Vagina (tissue), 2 donors: ENCODE measurements around the gene SLC9A9. TPM values are rescaled to one million over a fixed set of nuclear protein-coding genes. Genes with fewer than 3 reads are reported as not detected.

ENCODE experiments used
- DNase-seq, 2 donors: peaks; one replicate each; pipeline ENCODE4 v3.0.0-alpha.2; 2017; ENCODE audit errors: extremely low spot score in 2 of 2
- H3K27ac ChIP-seq: fragments of 200-600 bp; sonication (generic); one replicate; pipeline ENCODE4 v1.5.1; 2019
- H3K27me3 ChIP-seq: fragments of 200-600 bp; sonication (generic); one replicate; pipeline ENCODE4 v1.5.1; 2019
- H3K36me3 ChIP-seq, 2 donors: fragments of 200-600 bp; sonication (generic); one replicate each; pipeline ENCODE4 v1.5.1; 2017 to 2019
- H3K4me1 ChIP-seq: fragments of 200-600 bp; sonication (generic); one replicate; pipeline ENCODE4 v1.5.1; 2019
- H3K4me3 ChIP-seq, 2 donors: fragments of 200-600 bp; sonication (generic); 1 replicate in 1 of 2; 2 replicates in 1 of 2; pipeline ENCODE4 v1.5.1; 2016 to 2019
- H3K9me3 ChIP-seq: fragments of 200-600 bp; sonication (generic); one replicate; pipeline ENCODE4 v1.5.1; 2019
- CTCF ChIP-seq, 3 experiments: fragments of 450-650 bp in 2 of 3; fragments of 200-600 bp in 1 of 3; sonication (generic) in 1 of 3; IDR thresholded peaks; one replicate each; pipeline ENCODE4 v1.5.1; 2017 to 2019; ENCODE audit warnings: antibody characterized with exemption in 3 of 3, mild to moderate bottlenecking in 2 of 3, moderate library complexity in 2 of 3
- POLR2A ChIP-seq, 2 donors: fragments of 450-650 bp; IDR thresholded peaks; one replicate each; pipeline ENCODE4 v1.6.1; 2017; ENCODE audit warnings: antibody characterized with exemption in 2 of 2, mild to moderate bottlenecking in 2 of 2, moderate library complexity in 2 of 2
- POLR2AphosphoS5 ChIP-seq, 2 donors: sonication (generic); formaldehyde crosslinking; IDR thresholded peaks; one replicate each; pipeline ENCODE4 v1.9.0; 2017; ENCODE audit warnings: antibody characterized with exemption in 2 of 2, mild to moderate bottlenecking in 2 of 2, low read depth in 1 of 2; ENCODE audit not compliant: insufficient read depth in 1 of 2
- intact Hi-C: fragments of 100-400 bp; cut with DNase I; formaldehyde crosslinking; loops from one replicate; pipeline ENCODE4 v1.15.1; 2023
- total RNA-seq: library from RNA; depleted of rRNA; stranded (reverse); fragments of >200 nt; gene quantifications from one replicate; pipeline ENCODE4 v1.2.3, GENCODE V29; 2016

SLC9A9 gene
- total RNA-seq, 1 donor from 2014 or later = 30.7 TPM

DNA sequence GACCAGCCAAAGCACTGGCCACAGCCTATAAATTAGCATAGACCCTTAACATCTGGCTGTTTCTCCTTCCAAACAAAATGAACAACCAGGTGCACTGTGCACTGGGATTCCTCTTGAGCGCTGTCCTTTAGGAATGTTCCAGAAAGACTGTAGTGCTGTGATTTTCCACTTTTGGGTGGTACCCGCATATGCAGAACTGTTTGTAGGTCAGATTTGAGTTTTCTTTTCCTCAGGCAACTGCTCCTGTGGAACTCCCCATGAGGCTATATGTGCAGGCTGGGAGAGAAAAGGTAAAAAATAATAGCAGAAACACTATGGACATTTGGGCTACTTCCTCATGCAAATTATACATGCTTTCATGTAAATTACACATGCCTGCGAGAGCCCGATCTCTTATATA lies 589.6 kb downstream of the SLC9A9 start:
- H3K4me3 ChIP-seq = no peak overlapping the region
- H3K9me3 ChIP-seq = no peaks in the 10 kb centered on the region
- no peaks in the 10 kb centered on the region for H3K27me3 ChIP-seq
- no peak overlapping the region for H3K27ac ChIP-seq
- intact Hi-C loops = no loop called here
- no peaks in the 10 kb centered on the region for H3K4me1 ChIP-seq
- DNase-seq = no peak
- no peak for TF ChIP-seq POLR2AphosphoS5 (IDR thresholded peaks at IDR 0.05; ENCODE audit: insufficient read depth in 1 of 2, low read depth in 1 of 2)
- no peak for TF ChIP-seq POLR2A (IDR thresholded peaks at IDR 0.05)
- no peak for TF ChIP-seq CTCF (IDR thresholded peaks at IDR 0.05)
- no peaks in the 10 kb centered on the region for H3K36me3 ChIP-seq

DNA sequence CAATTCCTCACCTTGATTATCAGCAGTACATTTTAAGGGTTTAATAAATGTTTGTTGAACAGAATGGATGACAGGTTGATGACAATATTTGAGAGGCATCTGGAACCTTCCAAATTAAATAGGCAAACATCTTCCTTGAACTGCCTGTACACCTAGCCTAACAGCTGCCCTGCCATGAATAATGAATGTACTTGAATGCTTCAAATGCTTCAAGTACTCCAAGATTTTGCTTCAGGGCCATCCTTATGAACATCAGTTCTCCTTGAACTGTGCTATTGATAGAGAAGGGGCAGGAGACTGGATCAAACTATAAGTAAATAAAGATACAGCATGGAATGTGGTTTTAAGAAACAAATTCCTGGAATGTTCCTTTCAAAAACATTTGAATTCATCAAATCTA lies 591.9 kb downstream of the SLC9A9 start:
- Histone ChIP-seq H3K4me3 (no peak overlapping the region), H3K36me3 (no peaks in the 10 kb centered on the region), H3K4me1 (no peaks in the 10 kb centered on the region), H3K27ac (no peak overlapping the region), H3K9me3 (no peaks in the 10 kb centered on the region), H3K27me3 (no peaks in the 10 kb centered on the region)
- TF ChIP-seq CTCF (IDR thresholded peaks at IDR 0.05) (no peak), POLR2A (IDR thresholded peaks at IDR 0.05) (no peak), POLR2AphosphoS5 (IDR thresholded peaks at IDR 0.05; ENCODE audit: insufficient read depth in 1 of 2, low read depth in 1 of 2) (no peak)
- intact Hi-C loops = no loop called here
- DNase-seq = no peak

DNA sequence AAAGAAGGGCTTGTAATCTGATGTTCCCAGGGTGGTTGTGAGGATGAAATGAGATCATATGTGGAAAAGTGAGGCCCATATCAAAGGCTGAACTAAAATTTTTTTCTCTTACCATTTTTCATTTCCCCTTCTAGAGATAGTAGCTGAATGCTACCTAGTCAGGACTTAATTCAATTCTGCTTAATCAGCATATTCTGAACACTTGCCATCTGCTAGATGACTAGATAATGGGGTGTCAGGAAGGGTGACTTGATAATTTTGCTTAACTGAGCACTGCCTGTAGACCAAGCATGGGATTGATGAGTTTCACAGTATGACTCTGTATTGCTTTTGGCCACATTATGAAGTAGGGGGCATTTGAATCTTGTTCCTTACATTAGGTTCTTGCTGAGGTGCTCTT lies 592.5 kb downstream of the SLC9A9 start:
- Histone ChIP-seq H3K36me3 (no peaks in the 10 kb centered on the region), H3K27ac (no peak overlapping the region)

GRCh38 chr3:143252931-143253330 lies 595.3 kb downstream of the SLC9A9 start:
- no peak overlapping the region for H3K27ac ChIP-seq
- no peaks in the 10 kb centered on the region for H3K36me3 ChIP-seq
- no peak overlapping the region for H3K4me3 ChIP-seq
- H3K4me1 ChIP-seq = no peaks in the 10 kb centered on the region
- intact Hi-C loops = no loop called here
- DNase-seq = peak in 1 of 2 donors; percentile 6
- H3K27me3 ChIP-seq = no peaks in the 10 kb centered on the region
- TF ChIP-seq POLR2AphosphoS5 (IDR thresholded peaks at IDR 0.05; ENCODE audit: insufficient read depth in 1 of 2, low read depth in 1 of 2) = no peak
- TF ChIP-seq POLR2A (IDR thresholded peaks at IDR 0.05) = no peak
- no peak for TF ChIP-seq CTCF (IDR thresholded peaks at IDR 0.05)
- no peaks in the 10 kb centered on the region for H3K9me3 ChIP-seq

More for the DNA sequence above, 592.5 kb downstream of the SLC9A9 start:
- peak in 1 of 2 donors; percentile 20 for DNase-seq
- H3K9me3 ChIP-seq = no peaks in the 10 kb centered on the region
- H3K4me3 ChIP-seq = no peak overlapping the region
- intact Hi-C loops = no loop called here
- TF ChIP-seq POLR2A (IDR thresholded peaks at IDR 0.05) (no peak), CTCF (IDR thresholded peaks at IDR 0.05) (no peak), POLR2AphosphoS5 (IDR thresholded peaks at IDR 0.05; ENCODE audit: insufficient read depth in 1 of 2, low read depth in 1 of 2) (no peak)
- H3K27me3 ChIP-seq = no peaks in the 10 kb centered on the region
- no peaks in the 10 kb centered on the region for H3K4me1 ChIP-seq

DNA sequence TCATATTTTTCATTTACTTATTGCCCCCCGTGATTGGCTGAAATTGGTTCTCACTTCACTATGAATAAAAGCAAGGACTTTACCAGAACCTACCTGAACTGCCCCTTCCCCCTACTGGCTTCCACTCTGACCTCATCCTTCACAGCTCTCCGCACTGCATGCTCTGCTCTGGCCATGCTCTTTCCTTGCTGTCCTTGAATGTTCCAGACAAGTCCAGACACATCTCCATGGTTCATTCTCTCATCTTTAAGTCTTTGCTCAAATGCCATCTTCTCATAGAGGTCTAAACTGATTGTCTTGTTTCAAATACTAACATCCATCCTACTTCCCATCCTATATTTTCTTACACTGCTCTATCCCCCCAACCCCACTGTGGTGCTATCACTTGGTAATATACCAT lies 599.3 kb downstream of the SLC9A9 start:
- peak in 1 of 2 donors; percentile 49 for DNase-seq
- H3K9me3 ChIP-seq = no peaks in the 10 kb centered on the region
- no peaks in the 10 kb centered on the region for H3K27me3 ChIP-seq
- H3K27ac ChIP-seq = no peak overlapping the region
- intact Hi-C loops = no loop called here
- no peak for TF ChIP-seq CTCF (IDR thresholded peaks at IDR 0.05)
- TF ChIP-seq POLR2A (IDR thresholded peaks at IDR 0.05) = no peak
- no peak for TF ChIP-seq POLR2AphosphoS5 (IDR thresholded peaks at IDR 0.05; ENCODE audit: insufficient read depth in 1 of 2, low read depth in 1 of 2)
- no peak overlapping the region for H3K4me3 ChIP-seq
- no peaks in the 10 kb centered on the region for H3K4me1 ChIP-seq
- no peaks in the 10 kb centered on the region for H3K36me3 ChIP-seq
